ENCODE measurements around the gene SHH.

Gene SHH

GRCh38 chr7:155792999-155793560, 19.2 kb downstream of the SHH start:
- H3K4me3 ChIP-seq (ENCODE audit: control insufficient read depth, low read depth, low read length): no peak overlapping the region
- DNase-seq (ENCODE audit: low read depth): no peak
- TF ChIP-seq, protein P1, sequence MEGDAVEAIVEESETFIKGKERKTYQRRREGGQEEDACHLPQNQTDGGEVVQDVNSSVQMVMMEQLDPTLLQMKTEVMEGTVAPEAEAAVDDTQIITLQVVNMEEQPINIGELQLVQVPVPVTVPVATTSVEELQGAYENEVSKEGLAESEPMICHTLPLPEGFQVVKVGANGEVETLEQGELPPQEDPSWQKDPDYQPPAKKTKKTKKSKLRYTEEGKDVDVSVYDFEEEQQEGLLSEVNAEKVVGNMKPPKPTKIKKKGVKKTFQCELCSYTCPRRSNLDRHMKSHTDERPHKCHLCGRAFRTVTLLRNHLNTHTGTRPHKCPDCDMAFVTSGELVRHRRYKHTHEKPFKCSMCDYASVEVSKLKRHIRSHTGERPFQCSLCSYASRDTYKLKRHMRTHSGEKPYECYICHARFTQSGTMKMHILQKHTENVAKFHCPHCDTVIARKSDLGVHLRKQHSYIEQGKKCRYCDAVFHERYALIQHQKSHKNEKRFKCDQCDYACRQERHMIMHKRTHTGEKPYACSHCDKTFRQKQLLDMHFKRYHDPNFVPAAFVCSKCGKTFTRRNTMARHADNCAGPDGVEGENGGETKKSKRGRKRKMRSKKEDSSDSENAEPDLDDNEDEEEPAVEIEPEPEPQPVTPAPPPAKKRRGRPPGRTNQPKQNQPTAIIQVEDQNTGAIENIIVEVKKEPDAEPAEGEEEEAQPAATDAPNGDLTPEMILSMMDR (IDR thresholded peaks at IDR 0.05; ENCODE audit: control insufficient read depth, insufficient read depth, low read depth, low read length, missing control alignments): no peak

DNA sequence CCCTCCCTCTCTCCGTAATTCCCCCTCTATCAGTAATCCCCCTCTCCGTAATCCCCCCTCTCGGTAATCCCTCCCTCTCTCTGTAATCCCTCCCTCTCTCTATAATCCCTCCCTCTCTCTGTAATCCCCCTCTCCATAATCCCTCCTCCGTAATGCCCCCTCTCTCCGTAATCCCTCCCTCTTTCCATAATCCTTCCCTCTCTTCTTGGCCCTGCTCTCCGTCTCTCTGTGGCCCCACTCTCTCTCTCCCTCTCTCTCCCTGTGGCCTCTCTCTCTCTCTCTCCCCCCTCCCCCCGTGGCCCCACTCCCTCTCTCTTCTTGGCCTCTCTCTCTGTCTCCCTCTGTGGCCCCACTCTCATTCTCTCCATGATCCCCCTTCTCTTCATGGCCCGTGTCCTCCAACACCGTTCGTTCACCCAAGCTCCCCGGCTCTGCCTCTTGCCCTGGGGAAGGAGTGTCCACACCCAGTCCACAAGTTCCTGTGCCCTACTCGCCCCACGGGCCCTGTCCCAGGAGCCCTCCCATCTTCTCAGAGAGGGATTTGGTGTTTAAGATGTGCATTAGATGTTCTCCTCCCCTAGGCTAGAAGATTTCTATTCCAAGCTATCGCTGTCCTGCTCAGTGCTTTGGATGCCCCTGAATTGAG, 19.8 kb downstream of the SHH start:
- no peak overlapping the region for H3K4me3 ChIP-seq (ENCODE audit: control insufficient read depth, low read depth, low read length)
- TF ChIP-seq, protein P1 (IDR thresholded peaks at IDR 0.05; ENCODE audit: control insufficient read depth, insufficient read depth, low read depth, low read length, missing control alignments): no peak
- no peak for DNase-seq (ENCODE audit: low read depth)

- TF ChIP-seq, protein P1 (IDR thresholded peaks at IDR 0.05; ENCODE audit: control insufficient read depth, insufficient read depth, low read depth, low read length, missing control alignments): no peak
- no peak for DNase-seq (ENCODE audit: low read depth)
- H3K4me3 ChIP-seq (ENCODE audit: control insufficient read depth, low read depth, low read length): no peak overlapping the region
Observed at GRCh38 chr7:155791836-155792235, 20.4 kb downstream of the SHH start.

- no peak overlapping the region for H3K4me3 ChIP-seq (ENCODE audit: control insufficient read depth, low read depth, low read length)
- no peak for DNase-seq (ENCODE audit: low read depth)
- TF ChIP-seq, protein P1 (IDR thresholded peaks at IDR 0.05; ENCODE audit: control insufficient read depth, insufficient read depth, low read depth, low read length, missing control alignments): no peak
Observed at GRCh38 chr7:155791214-155791737, 21.0 kb downstream of the SHH start.

DNA sequence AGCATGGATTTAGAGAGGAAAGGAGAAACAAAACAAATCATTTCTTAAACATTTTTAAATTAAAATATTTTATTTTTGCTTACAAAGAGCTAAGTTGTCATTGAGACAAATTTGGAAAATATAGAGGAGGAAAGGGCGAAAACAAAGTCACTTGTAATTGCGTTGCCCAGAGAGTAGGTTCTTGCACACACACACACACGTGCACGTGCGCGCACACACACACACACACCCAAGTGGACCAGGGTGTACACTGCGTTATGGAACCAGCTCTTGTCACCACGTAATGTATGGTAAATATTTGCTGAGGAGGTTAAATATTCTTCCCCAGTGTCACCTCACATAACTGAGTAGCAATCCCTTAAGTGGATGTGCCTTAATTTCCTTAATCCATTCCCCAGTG, 21.6 kb downstream of the SHH start:
- TF ChIP-seq, protein P1 (IDR thresholded peaks at IDR 0.05; ENCODE audit: control insufficient read depth, insufficient read depth, low read depth, low read length, missing control alignments): no peak

DNA sequence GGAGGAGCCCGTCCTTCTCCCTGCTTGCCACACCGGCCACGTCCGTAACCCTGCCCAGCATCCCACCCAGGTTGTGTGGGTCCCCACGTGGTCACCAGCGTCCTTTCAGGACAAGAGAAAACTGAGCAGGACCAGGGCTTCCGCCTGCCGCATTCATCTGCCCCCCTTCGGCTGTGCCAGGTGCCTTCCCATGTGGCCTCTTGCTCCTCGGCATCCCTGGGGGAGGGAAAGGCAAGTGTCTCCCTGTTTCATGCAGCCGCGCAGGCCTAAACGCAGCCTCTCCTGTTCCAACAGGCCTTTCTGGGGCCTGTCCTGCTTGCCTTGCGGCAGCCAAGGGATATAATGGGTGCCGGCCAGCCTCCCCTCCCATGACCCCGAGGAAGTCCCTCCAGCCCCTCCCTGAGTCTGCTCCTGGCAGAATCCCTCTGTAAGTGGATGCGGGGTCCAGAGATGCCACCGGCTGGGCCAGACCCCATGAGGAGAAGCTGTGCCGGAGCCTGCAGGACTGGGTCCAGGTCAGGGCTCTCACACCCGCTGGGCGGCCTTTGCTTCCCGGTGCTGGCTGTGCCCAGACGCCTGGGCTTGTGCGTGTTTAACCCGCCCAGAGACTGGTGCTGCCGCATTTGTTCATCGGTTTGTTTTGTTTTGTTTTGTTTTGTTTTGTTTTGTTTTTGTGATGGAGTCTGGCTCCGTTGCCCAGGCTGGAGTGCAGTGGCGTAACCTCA, 23.1 kb downstream of the SHH start:
- no peak for DNase-seq (ENCODE audit: low read depth)
- TF ChIP-seq, protein P1 (IDR thresholded peaks at IDR 0.05; ENCODE audit: control insufficient read depth, insufficient read depth, low read depth, low read length, missing control alignments): no peak
- no peak overlapping the region for H3K4me3 ChIP-seq (ENCODE audit: control insufficient read depth, low read depth, low read length)

More for the DNA sequence above, 21.6 kb downstream of the SHH start:
- DNase-seq (ENCODE audit: low read depth): no peak
- H3K4me3 ChIP-seq (ENCODE audit: control insufficient read depth, low read depth, low read length): no peak overlapping the region

All from AG09309 (cell line).